Bronchial epithelial cell (primary cell): ENCODE results near the gene NID2. TPM values are rescaled to one million over a fixed set of nuclear protein-coding genes. Genes with fewer than 3 reads are reported as not detected.

Source experiments
- DNase-seq: peaks from one replicate; pipeline ENCODE4 v3.0.0-alpha.2; 2010; ENCODE audit warnings: low read depth
- FAIRE-seq: peaks from 2 replicates; lab custom pipeline; 2011; peaks lifted over from hg19 to GRCh38; lab: Jason Lieb, UNC
- H3K27me3 ChIP-seq: 2 replicates; pipeline ENCODE4 v1.5.1; 2011; ENCODE audit warnings: low read length; ENCODE audit not compliant: control insufficient read depth, insufficient read depth
- H3K36me3 ChIP-seq: 2 replicates; pipeline ENCODE4 v1.5.1; 2011; ENCODE audit warnings: low read length; ENCODE audit not compliant: control insufficient read depth, insufficient read depth
- H3K4me3 ChIP-seq: 2 replicates; pipeline ENCODE4 v1.5.1; 2011; ENCODE audit warnings: mild to moderate bottlenecking, low read depth, low read length, control low read depth
- CTCF ChIP-seq: IDR thresholded peaks from 2 replicates; pipeline ENCODE4 v1.5.1; 2011; ENCODE audit warnings: mild to moderate bottlenecking, moderate library complexity, low read length, control low read depth, inconsistent platforms; ENCODE audit not compliant: insufficient read depth, severe bottlenecking
- total RNA-seq: library from RNA; depleted of rRNA; stranded (reverse); fragments of >200 nt; gene quantifications from 2 replicates; pipeline ENCODE4 v1.2.1, GENCODE V29; 2014

Gene NID2
- total RNA-seq = 0.38 and 3.9 TPM in 2 replicates

GRCh38 chr14:52068615-52069306 lies at the start of gene NID2:
TSS of gene NID2 (minus strand) at chr14:52069059. CDS start at chr14:52068994, 65 bp downstream.
- Histone ChIP-seq H3K4me3 (peak within 1 kb of the TSS; percentile 41), H3K36me3 (no peaks in the 10 kb centered on the region), H3K27me3 (peaks cover 19% of the 10 kb centered on the region)
- DNase-seq (peak; percentile 20), FAIRE-seq (no peak)
- TF ChIP-seq CTCF = peak; percentile 11

GRCh38 chr14:52117111-52117832 lies 48.4 kb upstream of the NID2 start:
- DNase-seq (no peak), FAIRE-seq (no peak)
- Histone ChIP-seq H3K36me3 (no peaks in the 10 kb centered on the region), H3K27me3 (no peaks in the 10 kb centered on the region), H3K4me3 (no peak overlapping the region)
- no peak for TF ChIP-seq CTCF

GRCh38 chr14:52115286-52115685 lies 46.4 kb upstream of the NID2 start:
- Histone ChIP-seq H3K36me3 (no peaks in the 10 kb centered on the region), H3K4me3 (no peak overlapping the region), H3K27me3 (no peaks in the 10 kb centered on the region)
- DNase-seq (no peak), FAIRE-seq (no peak)
- TF ChIP-seq CTCF = no peak

DNA sequence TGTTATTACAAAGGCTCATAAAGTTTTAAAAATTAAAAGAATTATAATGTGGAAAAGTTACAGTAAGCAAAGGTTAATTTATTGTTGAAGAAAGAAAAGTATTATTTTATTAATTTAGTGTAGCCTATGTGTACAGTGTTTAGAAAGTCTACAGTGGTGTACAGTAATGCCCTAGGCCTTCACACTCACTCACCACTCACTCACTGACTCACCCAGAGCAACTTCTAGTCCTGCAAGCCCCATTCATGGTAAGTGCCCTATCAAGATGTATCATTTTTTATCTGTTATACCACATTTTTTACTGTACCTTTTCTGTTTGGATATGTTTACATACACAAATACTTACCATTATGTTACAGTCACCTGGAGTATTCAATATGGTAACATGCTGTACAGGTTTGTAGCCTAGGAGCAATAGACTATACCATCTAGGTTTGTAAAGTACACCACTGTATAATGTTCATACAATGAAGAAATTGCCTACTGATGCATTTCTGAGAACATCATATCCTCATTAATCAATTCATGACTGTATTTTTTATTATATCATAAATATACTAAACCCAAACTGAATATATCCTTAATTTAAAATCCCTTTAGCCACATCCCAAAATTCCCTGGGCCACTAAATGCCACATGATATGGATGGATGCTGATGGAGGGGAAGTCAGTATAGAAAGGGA lies 43.6 kb upstream of the NID2 start:
- Histone ChIP-seq H3K4me3 (no peak overlapping the region), H3K36me3 (no peaks in the 10 kb centered on the region), H3K27me3 (no peaks in the 10 kb centered on the region)
- FAIRE-seq (no peak), DNase-seq (peak; percentile 90)
- TF ChIP-seq CTCF = no peak

DNA sequence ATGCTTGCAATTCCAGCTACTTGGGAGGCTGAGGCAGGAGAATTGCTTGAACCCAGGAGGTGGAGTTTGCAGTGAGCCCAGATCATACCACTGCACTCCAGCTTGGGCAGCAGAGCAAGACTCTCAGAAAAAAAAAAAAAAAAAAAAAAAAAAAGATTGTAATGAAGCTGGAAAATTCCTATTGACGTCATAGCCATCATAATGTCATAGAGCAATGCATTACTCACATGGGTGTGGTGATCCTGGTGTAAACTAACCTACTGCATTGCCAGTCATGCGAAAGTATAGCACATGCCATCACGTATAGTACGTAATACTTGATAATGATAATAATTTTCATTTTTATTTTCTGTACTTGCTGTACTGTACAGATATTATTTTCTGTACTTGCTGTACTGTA lies 42.7 kb upstream of the NID2 start:
- peak; percentile 84 for DNase-seq
- no peak for TF ChIP-seq CTCF
- Histone ChIP-seq H3K27me3 (no peaks in the 10 kb centered on the region), H3K36me3 (no peaks in the 10 kb centered on the region), H3K4me3 (no peak overlapping the region)
- FAIRE-seq = no peak
